ENCODE measurements around the gene SIGLEC1. TPM values are rescaled to one million over a fixed set of nuclear protein-coding genes. Genes with fewer than 3 reads are reported as not detected.

SIGLEC1 gene
- total and polyA plus RNA-seq, 2 of the 8 experiments (the other 6 are each of a cell fraction or from before 2014, with no cell fraction given) = 0.02 TPM; not detected in 1

- no peak for TF ChIP-seq CHD7 (IDR thresholded peaks at IDR 0.05; ENCODE audit: insufficient replicate concordance, low read length)
These were observed 44.9 kb upstream of the SIGLEC1 start (continued) for GRCh38 chr20:3757268-3757667.

Data from H1 (cell line).